GM06990 (cell line): ENCODE data around the gene HYAL2.
A peak's percentile ranks its signal among the peaks of the same experiment; 100 is the strongest.

ENCODE experiments used
- DNase-seq: peaks from one replicate; pipeline ENCODE4 v3.0.0-alpha.2; 2011; ENCODE audit not compliant: insufficient read length; ENCODE audit errors: extremely low read depth
- H3K27me3 ChIP-seq: replicated peaks from 2 replicates; pipeline ENCODE4 v1.6.0; 2011; ENCODE audit warnings: low read length; ENCODE audit not compliant: control insufficient read depth, insufficient read depth
- H3K36me3 ChIP-seq: 2 replicates; pipeline ENCODE4 v1.5.1; 2011; ENCODE audit warnings: low read length; ENCODE audit not compliant: control insufficient read depth, insufficient read depth
- H3K4me3 ChIP-seq: replicated peaks from 2 replicates; pipeline ENCODE4 v1.5.1; 2011; ENCODE audit warnings: low read depth, mild to moderate bottlenecking, control low read depth, low read length
- TF ChIP-seq, protein P1 (sequence below): IDR thresholded peaks from 2 replicates; pipeline ENCODE4 v1.5.1; 2011; ENCODE audit warnings: low read length, control low read depth, mild to moderate bottlenecking, inconsistent platforms; ENCODE audit not compliant: insufficient read depth, poor library complexity, severe bottlenecking

HYAL2 gene

DNA sequence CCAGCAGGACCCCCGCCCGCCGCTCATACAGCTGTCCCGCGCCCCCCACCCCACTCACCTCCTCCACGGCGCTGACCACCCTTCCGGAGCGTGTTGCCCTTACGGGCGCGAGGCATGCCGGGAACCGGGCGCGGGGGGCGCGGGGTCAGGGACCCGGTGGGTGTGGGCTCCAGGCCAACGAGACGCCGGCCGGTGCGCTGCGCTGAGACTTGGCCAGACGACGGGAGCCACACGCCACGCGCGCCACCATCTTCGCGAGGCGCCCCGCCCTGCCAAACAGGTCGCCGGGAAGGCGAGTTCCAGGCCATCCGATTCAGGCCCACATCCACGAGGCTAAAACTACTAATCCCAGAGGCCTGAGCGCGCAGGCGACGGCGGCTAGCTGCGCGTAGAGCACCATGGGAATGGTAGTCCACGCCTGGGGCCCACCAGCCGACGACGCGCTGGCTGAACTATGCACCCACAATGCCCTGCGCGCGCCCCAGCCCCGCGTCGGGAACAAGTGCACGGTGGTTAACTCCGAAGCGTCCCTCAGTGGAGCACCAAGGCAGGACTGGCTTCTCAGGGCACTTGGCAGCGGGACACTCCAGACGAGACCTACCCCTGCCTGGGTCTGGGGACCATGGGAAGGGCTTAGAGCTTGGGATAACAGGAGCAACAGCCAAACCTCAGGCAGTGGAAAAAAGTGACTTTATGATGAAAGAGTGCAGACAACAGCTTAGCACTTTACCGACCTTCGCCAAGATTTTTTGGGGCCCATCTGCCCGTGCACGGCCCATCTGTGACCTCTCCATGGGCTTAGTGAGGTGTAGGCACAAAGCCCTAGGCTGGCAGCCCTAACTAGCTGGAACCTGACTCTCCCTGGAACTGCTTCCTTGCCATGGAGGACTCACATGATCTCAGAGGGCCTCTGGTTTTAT, 30.1 kb downstream of the HYAL2 start, which contains the start of gene IFRD2:
Gene IFRD2 (minus strand): TSS at position 271 of the 920 bp plus-strand sequence. CDS start 155 bp downstream, at position 116.
- Histone ChIP-seq H3K27me3 (no peaks in the 10 kb centered on the region), H3K36me3 (peaks cover 22% of the 10 kb centered on the region), H3K4me3 (peak within 1 kb of the TSS; percentile 95)
- TF ChIP-seq, protein P1, sequence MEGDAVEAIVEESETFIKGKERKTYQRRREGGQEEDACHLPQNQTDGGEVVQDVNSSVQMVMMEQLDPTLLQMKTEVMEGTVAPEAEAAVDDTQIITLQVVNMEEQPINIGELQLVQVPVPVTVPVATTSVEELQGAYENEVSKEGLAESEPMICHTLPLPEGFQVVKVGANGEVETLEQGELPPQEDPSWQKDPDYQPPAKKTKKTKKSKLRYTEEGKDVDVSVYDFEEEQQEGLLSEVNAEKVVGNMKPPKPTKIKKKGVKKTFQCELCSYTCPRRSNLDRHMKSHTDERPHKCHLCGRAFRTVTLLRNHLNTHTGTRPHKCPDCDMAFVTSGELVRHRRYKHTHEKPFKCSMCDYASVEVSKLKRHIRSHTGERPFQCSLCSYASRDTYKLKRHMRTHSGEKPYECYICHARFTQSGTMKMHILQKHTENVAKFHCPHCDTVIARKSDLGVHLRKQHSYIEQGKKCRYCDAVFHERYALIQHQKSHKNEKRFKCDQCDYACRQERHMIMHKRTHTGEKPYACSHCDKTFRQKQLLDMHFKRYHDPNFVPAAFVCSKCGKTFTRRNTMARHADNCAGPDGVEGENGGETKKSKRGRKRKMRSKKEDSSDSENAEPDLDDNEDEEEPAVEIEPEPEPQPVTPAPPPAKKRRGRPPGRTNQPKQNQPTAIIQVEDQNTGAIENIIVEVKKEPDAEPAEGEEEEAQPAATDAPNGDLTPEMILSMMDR = no peak
- peak; percentile 97 for DNase-seq

DNA sequence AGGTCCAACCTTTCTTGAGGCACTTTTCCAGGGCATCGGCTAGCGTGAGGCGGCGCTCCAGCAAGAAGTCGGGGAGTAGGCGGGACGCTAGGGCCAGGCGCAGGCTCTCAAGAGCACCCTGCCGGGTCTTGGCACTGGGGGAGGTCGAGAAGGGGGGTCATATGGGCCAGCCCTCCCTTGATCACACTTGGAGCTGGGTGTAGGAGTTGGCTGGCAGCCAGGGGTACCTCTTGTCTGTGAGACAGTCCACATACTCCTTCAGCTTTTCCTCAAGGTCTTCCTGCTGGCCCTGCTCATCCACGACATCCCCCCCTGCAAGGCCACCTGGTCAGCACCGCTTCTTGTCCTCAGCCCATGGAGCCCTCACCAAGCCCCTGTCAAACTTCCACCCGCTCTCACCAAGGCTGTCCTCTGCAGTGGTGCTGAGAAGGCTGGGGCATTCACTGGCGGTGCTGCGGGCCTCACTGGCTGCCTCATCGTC, 32.3 kb downstream of the HYAL2 start:
- DNase-seq = peak; percentile 3
- peaks cover 28% of the 10 kb centered on the region for H3K36me3 ChIP-seq
- no peak overlapping the region for H3K4me3 ChIP-seq
- H3K27me3 ChIP-seq = no peaks in the 10 kb centered on the region
- TF ChIP-seq, protein P1 = no peak

DNA sequence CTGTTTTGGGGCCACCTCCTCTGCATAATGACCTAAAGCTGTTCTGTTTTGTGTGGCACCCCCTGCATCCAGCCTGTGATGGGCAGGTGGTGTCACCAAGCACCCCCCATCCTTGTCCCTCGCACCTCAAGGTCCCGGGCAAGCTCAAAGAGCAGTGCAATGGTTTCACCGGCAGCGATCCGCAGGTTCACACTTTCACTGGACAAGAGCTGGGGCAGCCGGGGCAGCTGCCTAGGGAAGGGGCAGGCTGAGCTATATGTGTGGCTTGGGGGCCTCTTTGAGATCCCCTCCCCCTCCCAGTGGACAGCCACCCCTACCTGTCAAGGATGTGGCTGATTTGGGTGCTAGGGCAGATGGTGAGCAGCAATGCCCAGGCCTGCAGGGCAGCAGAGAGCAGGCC, 33.4 kb downstream of the HYAL2 start:
- TF ChIP-seq, protein P1 = no peak
- peaks cover 28% of the 10 kb centered on the region for H3K36me3 ChIP-seq
- peak; percentile 3 for DNase-seq

DNA sequence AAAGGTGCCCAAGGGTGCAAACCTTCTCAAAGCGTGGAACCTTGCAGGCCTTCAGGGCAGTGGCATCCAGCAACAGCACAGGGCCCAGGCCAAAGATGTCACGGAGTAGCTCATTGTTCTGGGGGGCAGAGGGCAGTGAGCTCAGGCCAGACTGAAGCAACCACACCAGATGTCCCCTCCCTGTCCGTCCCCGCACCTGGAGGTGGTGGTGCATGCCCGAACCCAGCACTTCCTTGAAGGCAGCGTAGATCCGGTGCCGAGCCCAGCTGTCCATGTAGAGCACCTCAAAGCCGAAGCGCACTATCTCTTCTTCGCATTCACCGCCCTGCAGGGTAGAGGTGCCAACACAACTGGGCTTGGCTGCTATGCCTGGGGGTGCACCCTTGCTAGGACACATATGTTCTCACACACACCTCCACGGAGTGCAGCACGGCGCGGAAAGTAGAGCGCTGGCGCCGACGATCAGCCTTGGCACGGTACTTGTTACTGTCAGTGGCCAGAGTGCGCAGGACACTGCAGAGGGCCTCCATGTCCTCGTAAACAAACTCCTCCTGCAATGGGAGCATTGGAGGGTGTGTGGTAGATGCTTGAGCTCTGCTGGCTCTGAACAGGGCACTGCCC, 34.0 kb downstream of the HYAL2 start:
- Histone ChIP-seq H3K27me3 (no peaks in the 10 kb centered on the region), H3K36me3 (peaks cover 28% of the 10 kb centered on the region)
- TF ChIP-seq, protein P1 = no peak

More for the DNA sequence above, 33.4 kb downstream of the HYAL2 start:
- Histone ChIP-seq H3K27me3 (no peaks in the 10 kb centered on the region), H3K4me3 (no peak overlapping the region)

DNA sequence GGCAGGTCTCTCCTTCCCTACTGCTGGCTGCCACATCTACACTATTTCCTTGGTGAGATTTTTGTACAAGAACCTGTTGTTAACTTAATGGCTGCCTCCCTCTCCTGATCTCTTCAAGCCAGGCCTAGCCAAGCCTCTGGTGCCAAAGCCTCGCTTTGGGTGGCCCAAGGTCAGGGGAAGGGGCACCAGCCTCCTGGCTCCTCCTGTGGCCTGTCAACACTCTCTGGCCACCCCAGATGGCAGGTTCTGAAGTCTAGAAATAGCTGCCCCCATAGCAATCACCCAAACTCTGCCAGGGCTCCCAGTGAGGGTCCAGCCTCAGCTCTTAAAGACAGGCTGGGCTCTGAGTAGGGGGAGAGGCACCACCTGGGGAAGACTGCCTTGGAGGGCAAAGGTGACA, 35.3 kb downstream of the HYAL2 start:
- DNase-seq = peak; percentile 1
- peaks cover 28% of the 10 kb centered on the region for H3K36me3 ChIP-seq
- H3K27me3 ChIP-seq = no peaks in the 10 kb centered on the region
- H3K4me3 ChIP-seq = no peak overlapping the region
- TF ChIP-seq, protein P1 = no peak

More for the DNA sequence above, 34.0 kb downstream of the HYAL2 start:
- DNase-seq = peak; percentile 14
- H3K4me3 ChIP-seq = no peak overlapping the region
